MM.1S (cell line): Measurements from ENCODE around the gene BRICD5.
"Not testable (repeated sequence)": the region's sequence is repeated elsewhere in the genome, so short reads cannot be mapped to it uniquely, and the experiment has no call there.

ENCODE experiments used
- DNase-seq: peaks from one replicate; pipeline ENCODE4 v3.0.0-alpha.2; 2015
- H2AFZ ChIP-seq: fragments of 300-600 bp; sonication (generic); 2 replicates; pipeline ENCODE4 v1.6.0; 2016; ENCODE audit warnings: antibody characterized with exemption, low read length
- H3F3A ChIP-seq: fragments of 300-600 bp; sonication (generic); 2 replicates; pipeline ENCODE4 v1.6.1; 2016; ENCODE audit warnings: mild to moderate bottlenecking, antibody characterized with exemption, low read length, moderate library complexity, mixed read lengths; ENCODE audit not compliant: insufficient read depth
- H3K27ac ChIP-seq: fragments of 300-600 bp; sonication (generic); 2 replicates; pipeline ENCODE4 v1.5.1; 2016; ENCODE audit warnings: mild to moderate bottlenecking, low read length
- H3K27me3 ChIP-seq: fragments of 300-600 bp; sonication (generic); replicated peaks from 2 replicates; pipeline ENCODE4 v1.6.0; 2016; ENCODE audit warnings: low read length; ENCODE audit not compliant: insufficient read depth
- H3K36me3 ChIP-seq: fragments of 300-600 bp; sonication (generic); replicated peaks from 2 replicates; pipeline ENCODE4 v1.6.1; 2016; ENCODE audit warnings: mild to moderate bottlenecking, low read length, mixed read lengths; ENCODE audit not compliant: insufficient read depth
- H3K4me1 ChIP-seq: fragments of 300-600 bp; sonication (generic); 2 replicates; pipeline ENCODE4 v1.6.1; 2016; ENCODE audit warnings: low read length, mixed read lengths
- H3K4me2 ChIP-seq: fragments of 300-600 bp; sonication (generic); 2 replicates; pipeline ENCODE4 v1.6.0; 2016; ENCODE audit warnings: low read depth, low read length
- H3K4me3 ChIP-seq: fragments of 300-600 bp; sonication (generic); 2 replicates; pipeline ENCODE4 v1.5.1; 2016; ENCODE audit warnings: low read length, mixed read lengths
- H3K79me2 ChIP-seq: fragments of 300-600 bp; sonication (generic); 2 replicates; pipeline ENCODE4 v1.6.1; 2016; ENCODE audit warnings: mixed run types, low read length, mixed read lengths
- H3K9ac ChIP-seq: fragments of 300-600 bp; sonication (generic); 2 replicates; pipeline ENCODE4 v1.6.1; 2016; ENCODE audit warnings: low read length, mixed read lengths
- H3K9me2 ChIP-seq: fragments of 300-600 bp; sonication (generic); replicated peaks from 2 replicates; pipeline ENCODE4 v1.6.1; 2016; ENCODE audit warnings: mild to moderate bottlenecking, low read length, mixed read lengths; ENCODE audit not compliant: insufficient read depth
- H3K9me3 ChIP-seq: fragments of 300-600 bp; sonication (generic); replicated peaks from 2 replicates; pipeline ENCODE4 v1.6.1; 2016; ENCODE audit warnings: mild to moderate bottlenecking, low read length, mixed read lengths; ENCODE audit not compliant: insufficient read depth
- H4K20me1 ChIP-seq: fragments of 300-600 bp; sonication (generic); 2 replicates; pipeline ENCODE4 v1.6.1; 2016; ENCODE audit warnings: mild to moderate bottlenecking, low read length, moderate library complexity, mixed read lengths; ENCODE audit not compliant: insufficient read depth
- EZH2 ChIP-seq: fragments of 300-600 bp; sonication (generic); optimal IDR thresholded peaks from 2 replicates; pipeline ENCODE3; 2017; ENCODE audit warnings: low read depth, mild to moderate bottlenecking, antibody characterized with exemption, low read length, mixed read lengths
- EZH2phosphoT487 ChIP-seq: fragments of 300-600 bp; sonication (generic); IDR thresholded peaks from 2 replicates; pipeline ENCODE4 v1.6.1; 2018; ENCODE audit warnings: antibody characterized with exemption, low read length
- TF ChIP-seq, protein P1 (sequence below): fragments of 300-600 bp; sonication (generic); IDR thresholded peaks from 2 replicates; pipeline ENCODE4 v1.5.1; 2016; ENCODE audit warnings: antibody characterized with exemption, low read length, mixed read lengths

Gene BRICD5

GRCh38 chr16:2210386-2211365 is at the start of gene BRICD5:
Gene BRICD5 (minus strand): TSS chr16:2210863. CDS start chr16:2210833, 30 bp downstream.
- H3K9me2 ChIP-seq: no peaks in the 10 kb centered on the region
- peaks cover 10% of the 10 kb centered on the region for H3K4me1 ChIP-seq
- H3K9me3 ChIP-seq: no peaks in the 10 kb centered on the region
- no peak within 1 kb of the TSS for H3K9ac ChIP-seq
- H3K4me2 ChIP-seq: no peak within 1 kb of the TSS
- no peak for DNase-seq
- no peak within 1 kb of the TSS for H2AFZ ChIP-seq
- H3K27ac ChIP-seq: no peak within 1 kb of the TSS
- peaks cover 42% of the 10 kb centered on the region for H3K79me2 ChIP-seq
- H3K27me3 ChIP-seq: no peaks in the 10 kb centered on the region
- TF ChIP-seq, protein P1, sequence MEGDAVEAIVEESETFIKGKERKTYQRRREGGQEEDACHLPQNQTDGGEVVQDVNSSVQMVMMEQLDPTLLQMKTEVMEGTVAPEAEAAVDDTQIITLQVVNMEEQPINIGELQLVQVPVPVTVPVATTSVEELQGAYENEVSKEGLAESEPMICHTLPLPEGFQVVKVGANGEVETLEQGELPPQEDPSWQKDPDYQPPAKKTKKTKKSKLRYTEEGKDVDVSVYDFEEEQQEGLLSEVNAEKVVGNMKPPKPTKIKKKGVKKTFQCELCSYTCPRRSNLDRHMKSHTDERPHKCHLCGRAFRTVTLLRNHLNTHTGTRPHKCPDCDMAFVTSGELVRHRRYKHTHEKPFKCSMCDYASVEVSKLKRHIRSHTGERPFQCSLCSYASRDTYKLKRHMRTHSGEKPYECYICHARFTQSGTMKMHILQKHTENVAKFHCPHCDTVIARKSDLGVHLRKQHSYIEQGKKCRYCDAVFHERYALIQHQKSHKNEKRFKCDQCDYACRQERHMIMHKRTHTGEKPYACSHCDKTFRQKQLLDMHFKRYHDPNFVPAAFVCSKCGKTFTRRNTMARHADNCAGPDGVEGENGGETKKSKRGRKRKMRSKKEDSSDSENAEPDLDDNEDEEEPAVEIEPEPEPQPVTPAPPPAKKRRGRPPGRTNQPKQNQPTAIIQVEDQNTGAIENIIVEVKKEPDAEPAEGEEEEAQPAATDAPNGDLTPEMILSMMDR: no peak
- TF ChIP-seq EZH2 (no peak), EZH2phosphoT487 (no peak)
- H3K4me3 ChIP-seq: no peak within 1 kb of the TSS
- no peaks in the 10 kb centered on the region; the same call in 1 of the 2 replicates for H3F3A ChIP-seq
- no peaks in the 10 kb centered on the region; the same call in 1 of the 2 replicates for H3K36me3 ChIP-seq
- H4K20me1 ChIP-seq: no peaks in the 10 kb centered on the region

GRCh38 chr16:2260250-2260649 is 49.6 kb upstream of the BRICD5 start:
- Histone ChIP-seq H2AFZ (no peak overlapping the region), H3K27me3 (no peaks in the 10 kb centered on the region), H3K79me2 (peaks cover 96% of the 10 kb centered on the region), H3K4me2 (no peak overlapping the region), H3K9me3 (no peaks in the 10 kb centered on the region), H3K4me3 (no peak overlapping the region), H3K9me2 (no peaks in the 10 kb centered on the region), H3F3A (0 out of 2 replicates have a peak, but pooled peaks cover 4% of the 10 kb centered on the region), H3K4me1 (no peaks in the 10 kb centered on the region), H3K9ac (no peak overlapping the region), H4K20me1 (peaks cover 21% of the 10 kb centered on the region), H3K36me3 (peaks cover 47% of the 10 kb centered on the region), H3K27ac (no peak overlapping the region)
- TF ChIP-seq, protein P1: no peak
- no peak for TF ChIP-seq EZH2
- no peak for TF ChIP-seq EZH2phosphoT487
- DNase-seq: no peak

DNA sequence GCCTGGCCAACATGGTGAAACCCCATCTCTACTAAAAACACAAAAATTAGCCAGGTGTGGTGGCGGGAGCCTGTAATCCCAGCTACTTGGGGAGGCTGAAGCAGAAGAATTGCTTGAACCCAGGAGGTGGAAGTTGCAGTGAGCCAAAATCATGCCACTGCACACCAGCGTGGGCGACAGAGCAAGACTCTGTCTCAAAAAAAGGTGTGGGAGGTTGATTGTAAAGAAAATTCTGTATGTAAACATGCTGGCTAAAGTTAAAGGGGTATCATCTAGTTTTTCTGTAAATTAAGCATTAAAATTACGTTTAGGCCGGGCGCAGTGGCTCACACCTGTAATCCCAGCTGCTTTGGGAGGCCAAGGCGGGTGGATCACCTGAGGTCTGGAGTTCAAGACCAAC is 47.9 kb upstream of the BRICD5 start:
- H3F3A ChIP-seq: not testable (repeated sequence)

GRCh38 chr16:2257726-2258125 is 47.1 kb upstream of the BRICD5 start:
- Histone ChIP-seq H2AFZ (no peak overlapping the region), H3K79me2 (peaks cover 75% of the 10 kb centered on the region), H3K4me2 (no peak overlapping the region), H4K20me1 (no peaks in the 10 kb centered on the region), H3K9ac (no peak overlapping the region), H3K27me3 (no peaks in the 10 kb centered on the region), H3K36me3 (peaks cover 50% of the 10 kb centered on the region), H3K4me3 (no peak overlapping the region), H3K4me1 (no peaks in the 10 kb centered on the region), H3K9me2 (no peaks in the 10 kb centered on the region), H3K9me3 (no peaks in the 10 kb centered on the region), H3F3A (peaks cover 13% of the 10 kb centered on the region; the same call in 1 of the 2 replicates), H3K27ac (no peak overlapping the region)
- no peak for DNase-seq
- TF ChIP-seq, protein P1: no peak
- no peak for TF ChIP-seq EZH2phosphoT487
- TF ChIP-seq EZH2: no peak

More for the DNA sequence above, 47.9 kb upstream of the BRICD5 start:
- not testable (repeated sequence) for DNase-seq, H2AFZ ChIP-seq, H3K4me1 ChIP-seq, H3K9me3 ChIP-seq, H3K27ac ChIP-seq, H3K4me3 ChIP-seq, H3K9ac ChIP-seq, H3K4me2 ChIP-seq, H3K27me3 ChIP-seq, H4K20me1 ChIP-seq, H3K9me2 ChIP-seq
- H3K36me3 ChIP-seq: peaks cover 50% of the 10 kb centered on the region
- peaks cover 83% of the 10 kb centered on the region for H3K79me2 ChIP-seq
